Colonic mucosa (tissue), 4 donors: ENCODE data around the gene B3GNT5. TPM values are rescaled to one million over a fixed set of nuclear protein-coding genes. Genes with fewer than 3 reads are reported as not detected.
A peak's percentile ranks its signal among the peaks of the same experiment; 100 is the strongest.

ENCODE experiments used
- DNase-seq: peaks from one replicate; pipeline ENCODE4 v3.0.0-alpha.2; 2020
- H3K27ac ChIP-seq: fragments of 200-600 bp; one replicate; pipeline ENCODE4 v1.8.0; 2021
- H3K27me3 ChIP-seq: fragments of 200-600 bp; one replicate; pipeline ENCODE4 v1.8.0; 2021
- H3K36me3 ChIP-seq: fragments of 200-600 bp; one replicate; pipeline ENCODE4 v1.8.0; 2021
- H3K4me1 ChIP-seq: fragments of 200-600 bp; one replicate; pipeline ENCODE4 v1.8.0; 2021; ENCODE audit warnings: mild to moderate bottlenecking
- H3K4me3 ChIP-seq: fragments of 200-600 bp; one replicate; pipeline ENCODE4 v1.8.0; 2021
- H3K9ac ChIP-seq, 2 donors: one replicate each; pipeline ENCODE4 v1.7.0; 2013; ENCODE audit warnings: control low read depth in 2 of 2, low read depth in 2 of 2, low read length in 2 of 2
- H3K9me3 ChIP-seq: fragments of 200-600 bp; one replicate; pipeline ENCODE4 v1.8.0; 2021
- intact Hi-C: fragments of 100-400 bp; cut with DNase I; formaldehyde crosslinking; loops from one replicate; pipeline ENCODE4 v1.14.1; 2022
- total RNA-seq, 2 donors: library from RNA; stranded (reverse); fragmentation: NEBNext Ultra II Directional in 1 of 2; extraction: Animal tissue kit (Norgen Biotek cat#: 25700) in 1 of 2; gene quantifications; one replicate each; pipeline ENCODE4 v1.2.1, GENCODE V29; 2021
- TF ChIP-seq, protein P1 (sequence below): fragments of 200-600 bp; IDR thresholded peaks from one replicate; pipeline ENCODE4 v1.8.0; 2022; ENCODE audit warnings: antibody characterized with exemption, mild to moderate bottlenecking
- donor health status: healthy.
- donor health status: DM: no; HTN: no; CAD: no.
- donor health status: DM: no; HTN: no; CAD: no.

Gene B3GNT5
- total RNA-seq, 2 donors from 2014 or later: 43.1 to 108 TPM

DNA sequence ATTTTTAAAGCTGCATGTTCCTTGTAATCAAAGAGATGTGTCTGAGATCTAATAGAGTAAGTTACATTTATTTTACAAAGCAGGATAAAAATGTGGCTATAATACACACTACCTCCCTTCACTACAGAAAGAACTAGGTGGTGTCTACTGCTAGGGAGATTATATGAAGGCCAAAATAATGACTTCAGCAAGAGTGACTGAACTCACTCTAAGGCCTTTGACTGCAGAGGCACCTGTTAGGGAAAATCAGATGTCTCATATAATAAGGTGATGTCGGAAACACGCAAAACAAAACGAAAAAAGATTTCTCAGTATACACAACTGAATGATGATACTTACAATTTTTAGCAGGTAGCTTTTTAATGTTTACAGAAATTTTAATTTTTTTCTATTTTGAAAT is 19.1 kb downstream of the B3GNT5 start:
- no peak overlapping the region for H3K27ac ChIP-seq
- no peaks in the 10 kb centered on the region for H3K9me3 ChIP-seq
- no peak overlapping the region for H3K9ac ChIP-seq
- intact Hi-C loops: no loop called here
- TF ChIP-seq, protein P1, sequence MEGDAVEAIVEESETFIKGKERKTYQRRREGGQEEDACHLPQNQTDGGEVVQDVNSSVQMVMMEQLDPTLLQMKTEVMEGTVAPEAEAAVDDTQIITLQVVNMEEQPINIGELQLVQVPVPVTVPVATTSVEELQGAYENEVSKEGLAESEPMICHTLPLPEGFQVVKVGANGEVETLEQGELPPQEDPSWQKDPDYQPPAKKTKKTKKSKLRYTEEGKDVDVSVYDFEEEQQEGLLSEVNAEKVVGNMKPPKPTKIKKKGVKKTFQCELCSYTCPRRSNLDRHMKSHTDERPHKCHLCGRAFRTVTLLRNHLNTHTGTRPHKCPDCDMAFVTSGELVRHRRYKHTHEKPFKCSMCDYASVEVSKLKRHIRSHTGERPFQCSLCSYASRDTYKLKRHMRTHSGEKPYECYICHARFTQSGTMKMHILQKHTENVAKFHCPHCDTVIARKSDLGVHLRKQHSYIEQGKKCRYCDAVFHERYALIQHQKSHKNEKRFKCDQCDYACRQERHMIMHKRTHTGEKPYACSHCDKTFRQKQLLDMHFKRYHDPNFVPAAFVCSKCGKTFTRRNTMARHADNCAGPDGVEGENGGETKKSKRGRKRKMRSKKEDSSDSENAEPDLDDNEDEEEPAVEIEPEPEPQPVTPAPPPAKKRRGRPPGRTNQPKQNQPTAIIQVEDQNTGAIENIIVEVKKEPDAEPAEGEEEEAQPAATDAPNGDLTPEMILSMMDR: no peak
- no peak for DNase-seq
- H3K4me1 ChIP-seq: no peaks in the 10 kb centered on the region
- no peak overlapping the region for H3K4me3 ChIP-seq
- no peaks in the 10 kb centered on the region for H3K36me3 ChIP-seq
- no peaks in the 10 kb centered on the region for H3K27me3 ChIP-seq

DNA sequence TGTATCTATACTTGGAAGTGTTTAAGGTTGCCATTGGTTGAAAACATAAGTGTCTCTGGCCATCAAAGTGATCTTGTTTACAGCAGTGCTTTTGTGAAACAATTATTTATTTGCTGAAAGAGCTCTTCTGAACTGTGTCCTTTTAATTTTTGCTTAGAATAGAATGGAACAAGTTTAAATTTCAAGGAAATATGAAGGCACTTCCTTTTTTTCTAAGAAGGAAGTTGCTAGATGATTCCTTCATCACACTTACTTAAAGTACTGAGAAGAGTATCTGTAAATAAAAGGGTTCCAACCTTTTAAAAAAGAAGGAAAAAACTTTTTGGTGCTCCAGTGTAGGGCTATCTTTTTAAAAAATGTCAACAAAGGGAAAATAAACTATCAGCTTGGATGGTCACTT is 19.7 kb downstream of the B3GNT5 start:
- intact Hi-C loops: no loop called here
- Histone ChIP-seq H3K4me3 (no peak overlapping the region), H3K4me1 (no peaks in the 10 kb centered on the region), H3K9me3 (no peaks in the 10 kb centered on the region), H3K27ac (no peak overlapping the region), H3K36me3 (no peaks in the 10 kb centered on the region), H3K27me3 (no peaks in the 10 kb centered on the region), H3K9ac (no peak overlapping the region)
- no peak for DNase-seq
- TF ChIP-seq, protein P1: no peak

DNA sequence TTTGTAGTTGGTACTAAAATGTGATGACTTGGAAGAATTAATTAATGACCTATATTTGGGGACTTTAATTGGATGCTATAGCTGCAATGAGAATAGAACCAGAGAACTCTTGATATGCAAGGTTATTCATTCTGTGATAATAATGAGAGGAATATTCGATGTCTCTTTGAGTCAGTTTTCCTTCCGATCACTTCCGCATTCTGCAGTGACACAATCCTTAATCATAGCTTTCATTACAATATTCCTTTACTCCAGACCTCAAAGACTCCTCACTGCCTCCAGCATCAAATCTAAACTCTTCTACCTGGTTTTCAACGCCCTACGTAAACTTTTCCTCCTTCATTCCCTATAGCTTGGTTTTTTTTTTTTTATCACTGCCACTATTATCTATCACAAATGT is 21.6 kb downstream of the B3GNT5 start:
- DNase-seq: no peak
- H3K36me3 ChIP-seq: no peaks in the 10 kb centered on the region
- H3K4me3 ChIP-seq: no peak overlapping the region
- no peaks in the 10 kb centered on the region for H3K27me3 ChIP-seq
- peak overlapping the region; percentile 23 for H3K27ac ChIP-seq
- no peaks in the 10 kb centered on the region for H3K9me3 ChIP-seq
- TF ChIP-seq, protein P1: no peak
- H3K9ac ChIP-seq: no peak overlapping the region
- no peaks in the 10 kb centered on the region for H3K4me1 ChIP-seq
- intact Hi-C loops: no loop called here

DNA sequence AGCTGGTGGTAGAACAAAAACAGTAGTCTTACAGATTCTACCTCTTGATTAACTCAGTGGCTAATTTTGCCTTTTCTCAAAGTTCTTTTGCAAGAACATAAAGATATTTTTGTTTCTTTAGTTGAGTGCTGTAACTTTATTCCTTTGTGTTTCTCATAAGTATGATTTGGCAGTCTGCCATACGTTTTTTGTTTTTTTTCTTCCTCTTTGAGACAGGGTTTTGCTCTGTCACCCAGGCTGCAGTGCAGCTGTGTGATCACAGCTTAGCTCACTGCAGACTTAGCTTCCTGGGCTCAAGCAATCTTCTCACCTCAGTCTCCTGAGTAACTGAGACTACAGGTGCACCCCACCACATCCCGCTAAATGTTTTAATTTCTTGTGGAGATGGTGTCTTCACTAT is 22.4 kb downstream of the B3GNT5 start:
- Histone ChIP-seq H3K9me3 (no peaks in the 10 kb centered on the region), H3K27me3 (no peaks in the 10 kb centered on the region), H3K27ac (peak overlapping the region; percentile 23), H3K4me1 (no peaks in the 10 kb centered on the region), H3K36me3 (no peaks in the 10 kb centered on the region), H3K4me3 (no peak overlapping the region), H3K9ac (peak overlapping the region in 1 of 2 donors; percentile 15)
- TF ChIP-seq, protein P1: no peak
- intact Hi-C loops: no loop called here
- DNase-seq: no peak

DNA sequence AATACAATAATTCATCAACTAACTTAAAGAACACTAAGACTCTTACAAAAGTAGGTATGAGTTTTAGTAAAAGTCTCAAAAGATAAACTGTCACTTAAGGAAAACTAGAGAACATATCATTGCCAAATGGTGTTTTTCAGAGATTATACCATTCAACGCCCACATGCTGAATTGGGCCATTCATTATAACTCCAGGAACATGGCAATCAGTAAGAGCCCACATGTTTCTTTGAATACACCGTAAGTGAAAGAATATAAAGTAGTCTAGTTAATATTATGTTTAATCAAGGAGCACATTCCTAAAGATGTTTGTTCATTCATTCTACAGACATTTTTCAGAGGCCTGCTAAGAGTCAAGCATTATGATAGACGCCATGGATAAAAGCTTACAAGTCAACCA is 22.9 kb downstream of the B3GNT5 start:
- no peaks in the 10 kb centered on the region for H3K27me3 ChIP-seq
- no peaks in the 10 kb centered on the region for H3K9me3 ChIP-seq
- no peak for DNase-seq
- intact Hi-C loops: no loop called here
- H3K9ac ChIP-seq: no peak overlapping the region
- no peak overlapping the region for H3K27ac ChIP-seq
- H3K4me3 ChIP-seq: no peak overlapping the region
- TF ChIP-seq, protein P1: no peak
- no peaks in the 10 kb centered on the region for H3K36me3 ChIP-seq
- H3K4me1 ChIP-seq: no peaks in the 10 kb centered on the region

DNA sequence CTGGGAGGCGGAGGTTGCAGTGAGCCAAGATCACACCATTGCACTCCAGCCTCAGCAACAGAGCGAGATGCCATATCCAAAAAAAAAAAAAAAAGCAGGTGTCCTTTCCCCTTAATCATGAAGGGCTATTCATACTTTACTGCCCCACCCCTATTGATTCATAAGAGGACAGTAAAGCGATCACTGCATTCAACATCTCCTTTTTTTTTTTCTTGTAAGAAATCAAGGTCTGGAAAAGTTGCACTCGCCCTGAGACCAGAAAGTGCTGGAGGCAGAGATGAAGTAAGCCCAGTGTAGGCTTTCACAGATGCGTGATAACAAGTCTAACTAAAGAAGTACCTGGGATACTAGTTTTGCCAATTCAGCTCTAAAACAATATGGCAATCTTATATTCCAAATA is 24.2 kb downstream of the B3GNT5 start:
- Histone ChIP-seq H3K9ac (no peak overlapping the region), H3K9me3 (no peaks in the 10 kb centered on the region), H3K27ac (no peak overlapping the region), H3K36me3 (no peaks in the 10 kb centered on the region), H3K4me3 (no peak overlapping the region), H3K4me1 (no peaks in the 10 kb centered on the region), H3K27me3 (no peaks in the 10 kb centered on the region)
- DNase-seq: no peak
- TF ChIP-seq, protein P1: no peak
- intact Hi-C loops: no loop called here
